Measurements from ENCODE around the gene LAMA5. TPM values are rescaled to one million over a fixed set of nuclear protein-coding genes. Genes with fewer than 3 reads are reported as not detected.

LAMA5 gene
- total and polyA plus RNA-seq, 2 donors (not counting 1 experiment from before 2014, with no cell fraction given), result 52.9 to 83.5 TPM

DNA sequence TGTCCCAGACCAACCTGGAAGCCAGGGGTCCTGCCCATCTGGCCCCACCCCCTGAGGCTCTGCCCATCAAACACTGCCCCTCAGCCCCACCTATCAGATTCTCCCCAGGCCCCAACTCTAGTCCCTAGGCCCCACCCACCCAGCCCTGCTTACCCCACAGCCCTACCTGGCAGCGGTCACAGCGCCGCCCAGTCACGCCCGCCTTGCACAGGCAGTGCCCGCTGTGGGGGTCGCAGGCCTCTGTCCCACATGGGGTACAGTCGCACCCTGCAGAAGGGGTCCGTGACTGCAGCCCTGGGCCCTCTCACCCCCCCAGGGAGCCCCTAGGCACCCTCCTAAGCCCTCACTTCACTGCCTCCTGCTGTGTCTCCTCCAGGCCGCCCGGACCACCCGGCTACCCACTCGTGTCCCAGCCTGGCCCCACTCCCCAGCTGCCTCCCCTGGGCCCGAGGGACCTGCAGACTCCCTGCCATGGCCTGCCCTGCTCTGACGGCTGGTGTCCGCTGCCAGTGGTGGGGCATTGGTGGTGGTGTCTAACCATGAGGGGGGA lies 44.5 kb downstream of the LAMA5 start:
- CTCF ChIA-PET, result no interaction called here
- Histone ChIP-seq H3K27me3 (replicated peaks in 1 of 4; ENCODE audit: control extremely low read depth in 1 of 4, control insufficient read depth in 3 of 4, insufficient read depth in 4 of 4, low read length in 3 of 4) (no peaks in the 10 kb centered on the region), H3K79me2 (ENCODE audit: control insufficient read depth, insufficient read depth, low read length) (no peaks in the 10 kb centered on the region), H2AFZ (ENCODE audit: insufficient read depth, low read depth, low read length, poor library complexity, severe bottlenecking) (no peak overlapping the region), H4K20me1 (ENCODE audit: control insufficient read depth, insufficient read depth, low read length, poor library complexity, severe bottlenecking) (no peaks in the 10 kb centered on the region), H3K36me3 (replicated peaks in 1 of 2; ENCODE audit: control extremely low read depth in 1 of 2, control insufficient read depth in 1 of 2, extremely low read depth in 1 of 2, insufficient read depth in 2 of 2, low read length in 1 of 2) (peaks cover 0 to 14% of the 10 kb centered on the region in 2 experiments), H3K9ac (ENCODE audit: low read length) (no peak overlapping the region), H3K4me2 (replicated peaks; ENCODE audit: low read depth, low read length, poor library complexity, severe bottlenecking) (no peak overlapping the region), H3K4me1 (ENCODE audit: control insufficient read depth in 2 of 2, insufficient read depth in 2 of 2, low read length in 2 of 2) (no peaks in the 10 kb centered on the region), H3K4me3 (ENCODE audit: control extremely low read depth in 1 of 5, extremely low read depth in 1 of 5, insufficient read depth in 1 of 5, low read depth in 2 of 5, low read length in 4 of 5) (no peak overlapping the region), H3K9me3 (ENCODE audit: control extremely low read depth in 1 of 3, control insufficient read depth in 2 of 3, insufficient read depth in 1 of 3, low read length in 2 of 3) (no peaks in the 10 kb centered on the region), H3K27ac (ENCODE audit: low read length in 2 of 2) (no peak overlapping the region)
- no peaks in the 10 kb centered on the region for H3K27me3 Mint-ChIP-seq
- H3K4me3 Mint-ChIP-seq, result no peak overlapping the region
- no peak for ATAC-seq (ENCODE audit: low read depth)
- POLR2A ChIA-PET, result no interaction called here
- TF ChIP-seq, protein P1, sequence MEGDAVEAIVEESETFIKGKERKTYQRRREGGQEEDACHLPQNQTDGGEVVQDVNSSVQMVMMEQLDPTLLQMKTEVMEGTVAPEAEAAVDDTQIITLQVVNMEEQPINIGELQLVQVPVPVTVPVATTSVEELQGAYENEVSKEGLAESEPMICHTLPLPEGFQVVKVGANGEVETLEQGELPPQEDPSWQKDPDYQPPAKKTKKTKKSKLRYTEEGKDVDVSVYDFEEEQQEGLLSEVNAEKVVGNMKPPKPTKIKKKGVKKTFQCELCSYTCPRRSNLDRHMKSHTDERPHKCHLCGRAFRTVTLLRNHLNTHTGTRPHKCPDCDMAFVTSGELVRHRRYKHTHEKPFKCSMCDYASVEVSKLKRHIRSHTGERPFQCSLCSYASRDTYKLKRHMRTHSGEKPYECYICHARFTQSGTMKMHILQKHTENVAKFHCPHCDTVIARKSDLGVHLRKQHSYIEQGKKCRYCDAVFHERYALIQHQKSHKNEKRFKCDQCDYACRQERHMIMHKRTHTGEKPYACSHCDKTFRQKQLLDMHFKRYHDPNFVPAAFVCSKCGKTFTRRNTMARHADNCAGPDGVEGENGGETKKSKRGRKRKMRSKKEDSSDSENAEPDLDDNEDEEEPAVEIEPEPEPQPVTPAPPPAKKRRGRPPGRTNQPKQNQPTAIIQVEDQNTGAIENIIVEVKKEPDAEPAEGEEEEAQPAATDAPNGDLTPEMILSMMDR (IDR thresholded peaks at IDR 0.05), result no peak
- TF ChIP-seq EZH2 (IDR thresholded peaks at IDR 0.05; ENCODE audit: borderline replicate concordance, insufficient read depth, low read depth, low read length, poor library complexity, severe bottlenecking), result no peak
- intact Hi-C loops (cut with micrococcal nuclease), result no loop called here
- WGBS (ENCODE audit: insufficient coverage), result 95% methylated on average over 5 of the region's 16 CpGs
- DNase-seq, result no peak
- H3K9me3 Mint-ChIP-seq (ENCODE audit: insufficient read depth), result no peaks in the 10 kb centered on the region
- H3K27ac Mint-ChIP-seq, result no peak overlapping the region
- no peaks in the 10 kb centered on the region for H3K4me1 Mint-ChIP-seq

DNA sequence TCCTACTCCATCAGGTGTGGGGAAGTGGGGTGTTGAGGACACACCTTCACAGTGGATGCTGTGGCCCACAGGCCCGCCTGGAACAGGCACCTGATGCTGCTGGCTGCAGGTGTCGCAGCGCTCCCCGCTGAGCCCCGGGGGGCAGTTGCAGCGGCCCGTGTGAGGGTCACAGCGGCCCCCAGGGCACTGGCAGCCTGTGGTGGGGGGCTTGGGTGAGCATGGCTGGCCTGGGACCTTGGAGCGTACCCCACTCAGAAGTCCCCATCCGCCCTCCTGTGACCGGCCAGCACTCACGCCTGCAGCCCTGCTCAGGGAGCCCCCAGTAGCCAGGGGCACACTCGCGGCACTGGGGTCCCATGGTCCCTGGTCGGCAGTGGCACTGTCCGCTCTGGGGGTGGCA lies 45.1 kb downstream of the LAMA5 start:
- intact Hi-C loops (cut with micrococcal nuclease), result no loop called here
- Histone ChIP-seq H3K27ac (ENCODE audit: low read length in 2 of 2) (no peak overlapping the region), H3K36me3 (replicated peaks in 1 of 2; ENCODE audit: control extremely low read depth in 1 of 2, control insufficient read depth in 1 of 2, extremely low read depth in 1 of 2, insufficient read depth in 2 of 2, low read length in 1 of 2) (peaks cover 0 to 14% of the 10 kb centered on the region in 2 experiments), H3K4me2 (replicated peaks; ENCODE audit: low read depth, low read length, poor library complexity, severe bottlenecking) (no peak overlapping the region), H3K4me3 (ENCODE audit: control extremely low read depth in 1 of 5, extremely low read depth in 1 of 5, insufficient read depth in 1 of 5, low read depth in 2 of 5, low read length in 4 of 5) (no peak overlapping the region), H3K9me3 (ENCODE audit: control extremely low read depth in 1 of 3, control insufficient read depth in 2 of 3, insufficient read depth in 1 of 3, low read length in 2 of 3) (no peaks in the 10 kb centered on the region), H3K27me3 (replicated peaks in 1 of 4; ENCODE audit: control extremely low read depth in 1 of 4, control insufficient read depth in 3 of 4, insufficient read depth in 4 of 4, low read length in 3 of 4) (no peaks in the 10 kb centered on the region), H2AFZ (ENCODE audit: insufficient read depth, low read depth, low read length, poor library complexity, severe bottlenecking) (no peak overlapping the region), H3K79me2 (ENCODE audit: control insufficient read depth, insufficient read depth, low read length) (no peaks in the 10 kb centered on the region), H4K20me1 (ENCODE audit: control insufficient read depth, insufficient read depth, low read length, poor library complexity, severe bottlenecking) (no peaks in the 10 kb centered on the region), H3K9ac (ENCODE audit: low read length) (no peak overlapping the region), H3K4me1 (ENCODE audit: control insufficient read depth in 2 of 2, insufficient read depth in 2 of 2, low read length in 2 of 2) (no peaks in the 10 kb centered on the region)
- WGBS (ENCODE audit: insufficient coverage), result 95% methylated on average over 16 of the region's 16 CpGs
- DNase-seq, result no peak
- Mint-ChIP-seq H3K4me3 (no peak overlapping the region), H3K27ac (no peak overlapping the region), H3K4me1 (no peaks in the 10 kb centered on the region), H3K9me3 (ENCODE audit: insufficient read depth) (no peaks in the 10 kb centered on the region), H3K27me3 (no peaks in the 10 kb centered on the region)
- TF ChIP-seq, protein P1 (IDR thresholded peaks at IDR 0.05), result no peak
- no peak for TF ChIP-seq EZH2 (IDR thresholded peaks at IDR 0.05; ENCODE audit: borderline replicate concordance, insufficient read depth, low read depth, low read length, poor library complexity, severe bottlenecking)
- ChIA-PET POLR2A (no interaction called here), CTCF (no interaction called here)
- ATAC-seq (ENCODE audit: low read depth), result no peak

All from B cell (primary cell).